IMR-90 (cell line): ENCODE data around the gene HRAS. TPM values are rescaled to one million over a fixed set of nuclear protein-coding genes. Genes with fewer than 3 reads are reported as not detected.

ENCODE experiments used
- ATAC-seq: fragments of 200-7000 bp; cut with Tn5 transposase; 2 replicates; pipeline ENCODE4 v1.9.1; 2020; ENCODE audit warnings: low read depth, mild to moderate bottlenecking, moderate library complexity
- BruUV-seq: library from RNA; stranded (reverse); fragments of 400-500 nt; replicated peaks from 2 replicates; lab custom pipeline; 2021; lab: Mats Ljungman, UMichigan
- CTCF ChIA-PET: fragments of 300-600 bp; formaldehyde crosslinking; extraction: SDS; loops from one replicate; lab custom pipeline; 2021; ENCODE audit warnings: antibody characterized with exemption; lab: Yijun Ruan, JAX
- POLR2A ChIA-PET: fragments of 300-600 bp; sonication (Branson Sonifier 250); formaldehyde crosslinking; loops from one replicate; lab custom pipeline; 2022; ENCODE audit warnings: antibody characterized with exemption; ENCODE audit not compliant: unreplicated experiment; lab: Charles Lee
- DNase-seq: peaks from one replicate; pipeline ENCODE4 v3.0.0; 2013
- H2AFZ ChIP-seq: replicated peaks from 2 replicates; pipeline ENCODE3; 2013; ENCODE audit warnings: low read length, mild to moderate bottlenecking; ENCODE audit not compliant: poor library complexity
- H2AK5ac ChIP-seq: 2 replicates; pipeline ENCODE4 v1.6.1; 2013; ENCODE audit warnings: low read depth, low read length, inconsistent platforms
- H2AK9ac ChIP-seq: replicated peaks from 2 replicates; pipeline ENCODE3; 2013; ENCODE audit warnings: mild to moderate bottlenecking, low read depth, low read length, moderate library complexity; ENCODE audit not compliant: poor library complexity
- H2BK120ac ChIP-seq: 2 replicates; pipeline ENCODE4 v1.6.1; 2013; ENCODE audit warnings: low read depth, low read length, inconsistent platforms
- H2BK15ac ChIP-seq: 3 replicates; pipeline ENCODE4 v1.6.1; 2013; ENCODE audit warnings: low read depth, low read length, inconsistent platforms
- H2BK20ac ChIP-seq: 2 replicates; pipeline ENCODE4 v1.6.1; 2013; ENCODE audit warnings: low read depth, mild to moderate bottlenecking, inconsistent platforms, low read length, moderate library complexity
- H2BK5ac ChIP-seq: 2 replicates; pipeline ENCODE4 v1.6.1; 2013; ENCODE audit warnings: mild to moderate bottlenecking, low read depth, low read length, inconsistent platforms; ENCODE audit not compliant: poor library complexity, severe bottlenecking
- H3K14ac ChIP-seq: replicated peaks from 2 replicates; pipeline ENCODE4 v1.6.1; 2013; ENCODE audit warnings: low read depth, low read length, inconsistent platforms
- H3K18ac ChIP-seq: 2 replicates; pipeline ENCODE4 v1.6.1; 2013; ENCODE audit warnings: low read depth, low read length, control low read depth
- H3K23ac ChIP-seq: 2 replicates; pipeline ENCODE4 v1.6.1; 2013; ENCODE audit warnings: low read depth, low read length, inconsistent platforms
- H3K27ac ChIP-seq: 2 replicates; pipeline ENCODE4 v1.5.1; 2013; ENCODE audit warnings: mild to moderate bottlenecking, control low read depth, low read length; ENCODE audit not compliant: insufficient read depth
- H3K27me3 ChIP-seq: 2 replicates; pipeline ENCODE4 v1.6.1; 2013; ENCODE audit warnings: low read length; ENCODE audit not compliant: control insufficient read depth, insufficient read depth
- H3K36me3 ChIP-seq: 2 replicates; pipeline ENCODE4 v1.6.1; 2013; ENCODE audit warnings: low read length, mixed read lengths; ENCODE audit not compliant: control insufficient read depth, insufficient read depth
- H3K4ac ChIP-seq: 2 replicates; pipeline ENCODE4 v1.6.1; 2013; ENCODE audit warnings: low read depth, low read length, inconsistent platforms
- H3K4me1 ChIP-seq: 2 replicates; pipeline ENCODE4 v1.6.1; 2013; ENCODE audit warnings: low read length, mixed read lengths; ENCODE audit not compliant: control insufficient read depth, insufficient read depth
- H3K4me2 ChIP-seq: 2 replicates; pipeline ENCODE4 v1.6.1; 2013; ENCODE audit warnings: low read depth, mild to moderate bottlenecking, control low read depth, low read length, moderate library complexity
- H3K4me3 ChIP-seq: 2 replicates; pipeline ENCODE4 v1.5.1; 2013; ENCODE audit warnings: low read depth, mild to moderate bottlenecking, control low read depth, low read length, moderate library complexity; ENCODE audit not compliant: insufficient read depth
- H3K56ac ChIP-seq: 2 replicates; pipeline ENCODE4 v1.6.1; 2013; ENCODE audit warnings: low read length, inconsistent platforms; ENCODE audit not compliant: insufficient read depth; ENCODE audit errors: extremely low read depth
- H3K79me1 ChIP-seq, 2 experiments: 2 replicates each; pipeline ENCODE4 v1.6.1; 2013; ENCODE audit warnings: low read length in 2 of 2, inconsistent platforms in 1 of 2, low read depth in 1 of 2
- H3K9ac ChIP-seq: 2 replicates; pipeline ENCODE4 v1.6.1; 2013; ENCODE audit warnings: low read depth, low read length, control low read depth
- H3K9me1 ChIP-seq: 2 replicates; pipeline ENCODE4 v1.6.1; 2013; ENCODE audit warnings: low read length, inconsistent platforms; ENCODE audit not compliant: insufficient read depth
- H3K9me3 ChIP-seq: 2 replicates; pipeline ENCODE4 v1.6.1; 2013; ENCODE audit warnings: low read length; ENCODE audit not compliant: control insufficient read depth, insufficient read depth
- H4K20me1 ChIP-seq: 2 replicates; pipeline ENCODE4 v1.6.1; 2013; ENCODE audit warnings: low read length, inconsistent platforms; ENCODE audit not compliant: insufficient read depth
- H4K5ac ChIP-seq: 2 replicates; pipeline ENCODE4 v1.6.1; 2013; ENCODE audit warnings: mild to moderate bottlenecking, low read depth, low read length, control low read depth
- H4K8ac ChIP-seq, 2 experiments: 2 replicates each; pipeline ENCODE4 v1.6.1; 2013; ENCODE audit warnings: low read depth in 2 of 2, low read length in 2 of 2, control low read depth in 1 of 2, inconsistent platforms in 1 of 2
- H4K91ac ChIP-seq: 2 replicates; pipeline ENCODE4 v1.6.1; 2013; ENCODE audit warnings: low read depth, low read length, inconsistent platforms; ENCODE audit not compliant: insufficient read depth
- BHLHE40 ChIP-seq: fragments of 150-350 bp; IDR thresholded peaks from 2 replicates; pipeline ENCODE4 v1.6.1; 2016; ENCODE audit warnings: mild to moderate bottlenecking, low read depth, low read length
- CEBPB ChIP-seq: IDR thresholded peaks from 2 replicates; pipeline ENCODE4 v1.6.1; 2012; ENCODE audit warnings: low read depth, low read length, improper control_type of control experiment
- MAZ ChIP-seq: IDR thresholded peaks from 2 replicates; pipeline ENCODE4 v1.6.1; 2012; ENCODE audit warnings: low read depth, mild to moderate bottlenecking, low read length, improper control_type of control experiment, moderate library complexity, borderline replicate concordance
- NFE2L2 ChIP-seq: fragments of 150-350 bp; IDR thresholded peaks from 2 replicates; pipeline ENCODE4 v1.6.1; 2016; ENCODE audit warnings: low read depth, mild to moderate bottlenecking, low read length
- RAD21 ChIP-seq: IDR thresholded peaks from 2 replicates; pipeline ENCODE4 v1.6.1; 2012; ENCODE audit warnings: low read length, improper control_type of control experiment
- RCOR1 ChIP-seq: IDR thresholded peaks from 2 replicates; pipeline ENCODE4 v1.6.1; 2012; ENCODE audit warnings: mild to moderate bottlenecking, low read length, improper control_type of control experiment; ENCODE audit not compliant: insufficient replicate concordance
- WGBS, 2 experiments: methylation state at CpG; one replicate each; pipeline versions ENCODE4 v1.1.5 to v1.1.7; 2013; ENCODE audit warnings: missing lambda C conversion rate in 2 of 2; ENCODE audit not compliant: insufficient read length in 1 of 2; ENCODE audit errors: extremely low coverage in 2 of 2; 5-methylcytosine and 5-hydroxymethylcytosine counted together
- dilution Hi-C: fragments of 300-500 bp; cut with HindIII; formaldehyde crosslinking; loops from one replicate; pipeline ENCODE4 v1.14.3; 2018; ENCODE audit warnings: low sequenced_read_pairs; ENCODE audit not compliant: unreplicated experiment
- in situ Hi-C: fragments of 300-500 bp; cut with MboI; formaldehyde crosslinking; loops from 3 replicates; pipeline ENCODE4 v1.14.3; 2019; ENCODE audit warnings: low sequenced_read_pairs, inconsistent platforms, mixed read lengths
- intact Hi-C: fragments of 100-400 bp; cut with micrococcal nuclease; formaldehyde crosslinking; loops from 2 replicates; pipeline ENCODE4 v1.10.0; 2022
- polyA plus RNA-seq, 3 experiments: library from polyadenylated mRNA; depleted of rRNA; stranded (reverse); fragments of >200 nt; gene quantifications; 2 replicates each; pipeline ENCODE4 v1.2.3, GENCODE V29; 2012; ENCODE audit warnings: low replicate concordance in 1 of 3
- total RNA-seq: library from RNA; depleted of rRNA; stranded (reverse); fragments of >200 nt; gene quantifications from 2 replicates; pipeline ENCODE4 v1.2.3, GENCODE V29; 2012
- TF ChIP-seq, protein P1 (sequence below): conservative IDR thresholded peaks from 2 replicates; pipeline ENCODE4 v1.5.1; 2012; ENCODE audit warnings: mild to moderate bottlenecking, low read depth, low read length, improper control_type of control experiment

Gene HRAS
- total and polyA plus RNA-seq, 2 of the 4 experiments (the other 2 are of a cell fraction): 108 to 123 TPM

DNA sequence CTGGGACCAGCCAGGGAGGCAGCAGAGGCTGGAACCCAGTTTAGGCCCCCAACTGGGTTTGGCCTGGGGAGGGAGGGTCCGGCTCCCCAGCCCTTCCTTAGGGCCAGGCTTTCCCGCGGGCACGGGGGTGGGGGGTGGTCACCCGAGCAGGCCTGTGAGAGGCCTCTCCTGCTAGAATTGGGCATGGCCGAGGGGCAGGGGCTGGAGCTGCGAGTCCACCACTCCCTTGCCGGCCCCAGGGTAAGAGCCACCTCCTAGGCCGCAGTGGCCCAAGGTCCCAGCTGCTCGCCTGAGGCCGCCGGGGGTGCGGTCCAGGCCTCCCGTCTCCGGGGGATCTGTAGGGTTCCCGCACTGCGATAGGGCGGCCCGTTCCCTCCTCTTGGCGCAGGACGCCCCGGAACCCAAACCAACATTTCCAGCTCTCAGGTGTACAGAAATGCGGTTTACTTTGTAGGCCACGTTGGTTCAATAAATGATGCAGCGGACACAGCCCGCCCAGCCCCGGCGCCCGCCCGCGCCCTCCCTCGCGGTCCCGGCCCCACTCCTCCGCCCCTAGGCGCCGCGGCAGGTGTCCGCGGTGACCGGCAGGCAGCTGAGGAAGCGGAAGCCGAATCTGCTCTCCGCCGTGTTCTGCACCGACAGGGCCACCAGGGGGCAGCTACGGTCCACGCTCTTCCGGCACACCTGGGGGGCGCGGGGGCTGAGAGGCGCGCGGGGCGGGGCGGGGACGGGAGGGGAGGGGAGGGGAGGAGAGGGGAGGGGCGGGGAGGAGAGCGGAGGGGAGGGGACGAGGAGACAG lies 19.3 kb upstream of the HRAS start:
- Histone ChIP-seq H3K36me3 (peaks cover 2% of the 10 kb centered on the region; the same call in 1 of the 2 replicates), H4K20me1 (peaks cover 6% of the 10 kb centered on the region; the same call in 1 of the 2 replicates), H3K18ac (no peak overlapping the region), H3K9ac (no peak overlapping the region), H4K5ac (no peak overlapping the region), H3K4me1 (peaks cover 2% of the 10 kb centered on the region; the same call in 1 of the 2 replicates), H3K9me3 (no peaks in the 10 kb centered on the region), H3K9me1 (no peaks in the 10 kb centered on the region), H3K79me1 (no peaks in the 10 kb centered on the region), H3K27ac (no peak overlapping the region), H3K4me3 (no peak overlapping the region), H2BK15ac (no peak overlapping the region), H3K4ac (no peak overlapping the region), H3K56ac (no peak overlapping the region), H3K23ac (no peak overlapping the region), H3K14ac (no peak overlapping the region), H2BK120ac (no peak overlapping the region), H2AK5ac (no peak overlapping the region), H3K4me2 (no peak overlapping the region; the same call in 1 of the 2 replicates), H4K91ac (no peak overlapping the region), H2BK5ac (no peak overlapping the region), H2BK20ac (no peak overlapping the region), H4K8ac (no peak overlapping the region), H3K27me3 (peaks cover 57% of the 10 kb centered on the region), H2AK9ac (no peak overlapping the region), H2AFZ (peak overlapping the region; percentile 67)
- 17% methylated on average over 18 of the region's 60 CpGs; no CpG with 5 or more reads in 1 of the 2 experiments for WGBS, 2 experiments
- ChIA-PET POLR2A (no interaction called here), CTCF (interaction anchor here (0.5 to 1.3 kb wide), 4 partner anchors 9 to 254 kb away, joined by 3 read pairs; no protein-coding TSS in a partner anchor)
- ATAC-seq: peak; percentile 77
- no peak for DNase-seq
- no TSS peak for BruUV-seq
- intact Hi-C loops (loop anchor here (10.0 kb wide), 1 partner anchor 170 kb away; no protein-coding TSS in a partner anchor), in situ Hi-C loops (no loop called here), dilution Hi-C loops (no loop called here)
- TF ChIP-seq, protein P1, sequence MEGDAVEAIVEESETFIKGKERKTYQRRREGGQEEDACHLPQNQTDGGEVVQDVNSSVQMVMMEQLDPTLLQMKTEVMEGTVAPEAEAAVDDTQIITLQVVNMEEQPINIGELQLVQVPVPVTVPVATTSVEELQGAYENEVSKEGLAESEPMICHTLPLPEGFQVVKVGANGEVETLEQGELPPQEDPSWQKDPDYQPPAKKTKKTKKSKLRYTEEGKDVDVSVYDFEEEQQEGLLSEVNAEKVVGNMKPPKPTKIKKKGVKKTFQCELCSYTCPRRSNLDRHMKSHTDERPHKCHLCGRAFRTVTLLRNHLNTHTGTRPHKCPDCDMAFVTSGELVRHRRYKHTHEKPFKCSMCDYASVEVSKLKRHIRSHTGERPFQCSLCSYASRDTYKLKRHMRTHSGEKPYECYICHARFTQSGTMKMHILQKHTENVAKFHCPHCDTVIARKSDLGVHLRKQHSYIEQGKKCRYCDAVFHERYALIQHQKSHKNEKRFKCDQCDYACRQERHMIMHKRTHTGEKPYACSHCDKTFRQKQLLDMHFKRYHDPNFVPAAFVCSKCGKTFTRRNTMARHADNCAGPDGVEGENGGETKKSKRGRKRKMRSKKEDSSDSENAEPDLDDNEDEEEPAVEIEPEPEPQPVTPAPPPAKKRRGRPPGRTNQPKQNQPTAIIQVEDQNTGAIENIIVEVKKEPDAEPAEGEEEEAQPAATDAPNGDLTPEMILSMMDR: peak; percentile 50
- no peak for TF ChIP-seq CEBPB
- TF ChIP-seq MAZ: peak; percentile 60; the same call in 1 of the 2 replicates
- TF ChIP-seq BHLHE40: no peak
- no peak for TF ChIP-seq NFE2L2
- TF ChIP-seq RAD21: peak; percentile 50
- no peak for TF ChIP-seq RCOR1
